Breast epithelium (tissue), 4 donors: Measurements from ENCODE around the gene GRIP1. TPM values are rescaled to one million over a fixed set of nuclear protein-coding genes. Genes with fewer than 3 reads are reported as not detected.

Source experiments
- DNase-seq, 2 donors: peaks; one replicate each; pipeline ENCODE4 v3.0.0-alpha.2; 2019; ENCODE audit warnings: low spot score in 2 of 2
- H3K27ac ChIP-seq, 2 donors: fragments of 200-600 bp; sonication (generic) in 1 of 2; one replicate each; pipeline ENCODE4 v1.5.1; 2016 to 2019; ENCODE audit warnings: mild to moderate bottlenecking in 1 of 2
- H3K27me3 ChIP-seq, 2 donors: fragments of 200-600 bp; sonication (generic) in 1 of 2; one replicate each; pipeline versions ENCODE4 v1.5.1 to v1.6.0; 2017 to 2019; ENCODE audit warnings: control low read depth in 1 of 2, mild to moderate bottlenecking in 1 of 2
- H3K36me3 ChIP-seq: fragments of 200-600 bp; one replicate; pipeline ENCODE4 v1.5.1; 2019
- H3K4me1 ChIP-seq, 2 donors: fragments of 200-600 bp; sonication (generic); one replicate each; pipeline ENCODE4 v1.5.1; 2016 to 2019; ENCODE audit warnings: control low read depth in 1 of 2
- H3K4me3 ChIP-seq, 3 donors: fragments of 200-600 bp; sonication (generic); 1 replicate in 2 of 3; 2 replicates in 1 of 3; pipeline ENCODE4 v1.5.1; 2016 to 2019; ENCODE audit warnings: mild to moderate bottlenecking in 3 of 3, moderate library complexity in 2 of 3
- H3K9me3 ChIP-seq, 2 donors: fragments of 200-600 bp; sonication (generic) in 1 of 2; one replicate each; pipeline ENCODE4 v1.5.1; 2016 to 2019; ENCODE audit warnings: control low read depth in 1 of 2
- CTCF ChIP-seq, 3 donors: fragments of 450-650 bp; IDR thresholded peaks; one replicate each; pipeline ENCODE4 v1.5.1; 2016 to 2017; ENCODE audit warnings: antibody characterized with exemption in 3 of 3, mild to moderate bottlenecking in 3 of 3, moderate library complexity in 3 of 3
- POLR2A ChIP-seq: fragments of 450-650 bp; IDR thresholded peaks from one replicate; pipeline ENCODE4 v1.6.1; 2016; ENCODE audit warnings: antibody characterized with exemption, mild to moderate bottlenecking, moderate library complexity
- POLR2AphosphoS5 ChIP-seq, 3 donors: sonication (generic); formaldehyde crosslinking; IDR thresholded peaks; one replicate each; pipeline ENCODE4 v1.6.1; 2017; ENCODE audit warnings: antibody characterized with exemption in 3 of 3
- intact Hi-C: fragments of 100-400 bp; cut with DNase I; formaldehyde crosslinking; loops from one replicate; pipeline ENCODE4 v1.15.1; 2023; ENCODE audit warnings: low total_unique reads
- total RNA-seq, 3 donors: library from RNA; depleted of rRNA; stranded (reverse); fragments of >200 nt; gene quantifications; one replicate each; pipeline ENCODE4 v1.1.0, GENCODE V29; 2016

GRIP1 gene
- total RNA-seq, 3 donors from 2014 or later = 0.48 to 6.3 (median 2.9) TPM

DNA sequence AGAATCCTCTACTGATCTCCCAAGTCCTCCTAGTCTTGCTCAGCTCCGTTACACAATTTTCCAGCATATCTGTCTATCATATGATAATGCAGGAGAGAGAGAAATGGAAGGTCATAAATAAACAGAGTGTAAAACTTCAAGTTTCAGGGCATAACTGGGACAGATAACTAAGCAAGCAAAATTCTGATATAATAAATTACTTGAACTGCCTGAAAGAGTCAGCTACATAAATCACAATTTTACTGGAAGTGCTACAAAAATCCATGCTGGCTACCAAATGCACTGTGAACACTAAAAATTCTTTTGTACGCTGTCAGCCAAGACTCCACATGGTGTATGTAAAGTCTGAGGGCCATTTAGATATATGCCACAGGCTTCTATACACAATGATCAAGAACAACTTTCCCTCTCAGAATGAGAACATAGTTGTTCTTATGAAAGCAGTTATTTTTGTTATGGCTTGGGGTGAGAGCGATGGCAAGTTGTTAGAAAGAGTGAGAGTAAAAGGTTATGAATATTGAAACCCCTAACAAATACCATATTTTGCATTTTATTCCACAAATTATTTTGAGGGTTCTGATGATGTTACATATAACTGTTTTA lies 41.1 kb downstream of the GRIP1 start:
- DNase-seq = no peak
- intact Hi-C loops = no loop called here
- no peaks in the 10 kb centered on the region for H3K27me3 ChIP-seq
- no peaks in the 10 kb centered on the region for H3K4me1 ChIP-seq
- TF ChIP-seq POLR2A (no peak), CTCF (IDR thresholded peaks at IDR 0.05) (no peak), POLR2AphosphoS5 (IDR thresholded peaks at IDR 0.05) (no peak)
- H3K27ac ChIP-seq = no peak overlapping the region
- no peaks in the 10 kb centered on the region for H3K9me3 ChIP-seq
- H3K36me3 ChIP-seq = no peaks in the 10 kb centered on the region
- no peak overlapping the region for H3K4me3 ChIP-seq

- TF ChIP-seq POLR2A = no peak
- TF ChIP-seq POLR2AphosphoS5 (IDR thresholded peaks at IDR 0.05) = no peak
- TF ChIP-seq CTCF (IDR thresholded peaks at IDR 0.05) = no peak
- intact Hi-C loops = no loop called here
- no peaks in the 10 kb centered on the region for H3K9me3 ChIP-seq
- H3K4me3 ChIP-seq = no peak overlapping the region
- H3K4me1 ChIP-seq = no peaks in the 10 kb centered on the region
- H3K27me3 ChIP-seq = no peaks in the 10 kb centered on the region
- no peak for DNase-seq
- no peak overlapping the region for H3K27ac ChIP-seq
- H3K36me3 ChIP-seq = no peaks in the 10 kb centered on the region
These were observed 42.1 kb downstream of the GRIP1 start for GRCh38 chr12:66636771-66637170.

- intact Hi-C loops = no loop called here
- no peak for DNase-seq
- no peak for TF ChIP-seq POLR2AphosphoS5 (IDR thresholded peaks at IDR 0.05)
These were observed 45.2 kb downstream of the GRIP1 start for GRCh38 chr12:66633676-66634075.

DNA sequence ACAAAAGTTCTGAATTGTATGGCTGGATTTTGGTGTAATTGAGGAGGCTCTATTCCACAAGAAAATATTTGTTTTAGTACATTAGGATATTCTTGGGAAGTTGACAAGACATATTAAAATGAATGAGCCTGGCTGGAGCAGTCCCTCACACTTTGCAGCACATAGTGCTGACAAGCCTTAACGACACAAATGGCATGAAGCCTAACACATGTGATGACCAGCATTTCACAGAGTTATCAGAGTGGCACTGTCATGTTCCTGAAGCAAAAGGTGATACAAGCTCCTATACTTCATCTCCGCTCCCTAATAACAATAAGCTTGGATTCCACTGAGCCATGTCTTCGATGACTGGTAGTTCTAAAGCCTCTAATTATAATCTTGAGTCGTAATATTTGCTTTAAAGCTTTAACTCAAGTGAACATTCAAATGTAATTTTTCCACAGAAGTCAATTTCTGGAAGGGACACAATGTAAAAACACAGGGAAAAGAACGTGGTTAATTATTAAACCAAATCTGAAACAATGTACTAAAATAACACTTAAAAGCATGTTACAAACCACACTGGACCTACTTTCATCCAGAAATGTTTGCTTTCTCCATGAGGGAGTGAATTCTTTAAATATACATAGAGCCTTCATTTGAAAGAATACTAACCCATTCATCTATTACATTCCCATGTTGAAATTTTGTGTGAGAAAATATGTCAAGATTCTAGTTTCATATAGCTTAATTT lies 49.6 kb downstream of the GRIP1 start:
- Histone ChIP-seq H3K4me1 (no peaks in the 10 kb centered on the region), H3K27me3 (no peaks in the 10 kb centered on the region), H3K4me3 (no peak overlapping the region), H3K36me3 (no peaks in the 10 kb centered on the region), H3K27ac (no peak overlapping the region), H3K9me3 (no peaks in the 10 kb centered on the region)
- TF ChIP-seq CTCF (IDR thresholded peaks at IDR 0.05) (no peak), POLR2A (no peak), POLR2AphosphoS5 (IDR thresholded peaks at IDR 0.05) (no peak)
- intact Hi-C loops = no loop called here
- no peak for DNase-seq

More at GRCh38 chr12:66633676-66634075, 45.2 kb downstream of the GRIP1 start:
- Histone ChIP-seq H3K9me3 (no peaks in the 10 kb centered on the region), H3K4me1 (no peaks in the 10 kb centered on the region), H3K27me3 (no peaks in the 10 kb centered on the region), H3K27ac (no peak overlapping the region), H3K36me3 (no peaks in the 10 kb centered on the region), H3K4me3 (no peak overlapping the region)

- no peaks in the 10 kb centered on the region for H3K9me3 ChIP-seq
- H3K36me3 ChIP-seq = no peaks in the 10 kb centered on the region
- no peaks in the 10 kb centered on the region for H3K4me1 ChIP-seq
- no peak overlapping the region for H3K27ac ChIP-seq
- intact Hi-C loops = no loop called here
- DNase-seq = no peak
- H3K4me3 ChIP-seq = no peak overlapping the region
- no peaks in the 10 kb centered on the region for H3K27me3 ChIP-seq
- TF ChIP-seq POLR2A = no peak
- no peak for TF ChIP-seq CTCF (IDR thresholded peaks at IDR 0.05)
- no peak for TF ChIP-seq POLR2AphosphoS5 (IDR thresholded peaks at IDR 0.05)
These were observed 50.9 kb downstream of the GRIP1 start for GRCh38 chr12:66627988-66628317.
